Natural killer cell (primary cell): ENCODE measurements around the gene NTN4. TPM values are rescaled to one million over a fixed set of nuclear protein-coding genes. Genes with fewer than 3 reads are reported as not detected.

Experiments
- ATAC-seq, 3 donors: fragments of 150-1000 bp in 2 of 3; fragments of 200-7000 bp in 1 of 3; cut with Tn5 transposase; 1 replicate in 1 of 3; 2 replicates in 2 of 3; pipeline ENCODE4 v1.10.0; 2021; ENCODE audit warnings: mild to moderate bottlenecking in 2 of 3, moderate library complexity in 2 of 3
- DNase-seq, 2 donors: peaks; one replicate each; pipeline versions ENCODE4 v3.0.0 to v3.0.0-alpha.2; 2013 to 2021; ENCODE audit warnings: mixed read lengths in 1 of 2
- H3K27ac ChIP-seq: one replicate; pipeline ENCODE4 v1.5.1; 2013; ENCODE audit warnings: mild to moderate bottlenecking, low read length
- H3K27me3 ChIP-seq: one replicate; pipeline ENCODE4 v1.6.1; 2013; ENCODE audit warnings: low read length; ENCODE audit not compliant: control insufficient read depth, insufficient read depth
- H3K36me3 ChIP-seq: one replicate; pipeline ENCODE4 v1.6.1; 2013; ENCODE audit warnings: low read length; ENCODE audit not compliant: control insufficient read depth, insufficient read depth
- H3K4me1 ChIP-seq: one replicate; pipeline ENCODE4 v1.6.1; 2013; ENCODE audit warnings: low read length; ENCODE audit not compliant: control insufficient read depth, insufficient read depth
- H3K4me3 ChIP-seq: one replicate; pipeline ENCODE4 v1.5.1; 2013; ENCODE audit warnings: low read length
- H3K9me3 ChIP-seq: one replicate; pipeline ENCODE4 v1.6.1; 2013; ENCODE audit warnings: low read length; ENCODE audit not compliant: control insufficient read depth, insufficient read depth
- H3K27ac Mint-ChIP-seq, 2 donors: one replicate each; pipeline ENCODE4 v1.8.0; 2022; ENCODE audit warnings: mild to moderate bottlenecking in 2 of 2, mixed read lengths in 2 of 2, moderate library complexity in 1 of 2
- H3K27me3 Mint-ChIP-seq, 2 donors: one replicate each; pipeline ENCODE4 v1.8.0; 2022; ENCODE audit warnings: low read depth in 2 of 2, mixed read lengths in 2 of 2
- H3K36me3 Mint-ChIP-seq: one replicate; pipeline ENCODE4 v1.8.0; 2022; ENCODE audit warnings: mixed read lengths
- H3K4me1 Mint-ChIP-seq, 2 donors: one replicate each; pipeline ENCODE4 v1.8.0; 2022; ENCODE audit warnings: mixed read lengths in 2 of 2
- H3K4me3 Mint-ChIP-seq: one replicate; pipeline ENCODE4 v1.8.0; 2022; ENCODE audit warnings: mild to moderate bottlenecking, moderate library complexity, mixed read lengths
- H3K9me3 Mint-ChIP-seq, 2 donors: one replicate each; pipeline ENCODE4 v1.8.0; 2022; ENCODE audit warnings: mixed read lengths in 2 of 2
- WGBS: methylation state at CpG from one replicate; pipeline ENCODE4 v1.1.7; 2013; ENCODE audit warnings: missing lambda C conversion rate; ENCODE audit not compliant: insufficient coverage; 5-methylcytosine and 5-hydroxymethylcytosine counted together
- intact Hi-C: fragments of 100-400 bp; cut with micrococcal nuclease; formaldehyde crosslinking; loops from one replicate; pipeline ENCODE4 v1.14.2; 2022
- total RNA-seq, 4 donors: library from RNA; stranded (reverse); fragments of 120-200 nt in 1 of 4; gene quantifications; one replicate each; pipeline versions ENCODE4 v1.2.3 to v1.2.4, GENCODE V29; 2013 to 2022
- TF ChIP-seq, protein P1 (sequence below): fragments of 200-600 bp; IDR thresholded peaks from one replicate; pipeline ENCODE4 v1.8.0; 2022; ENCODE audit warnings: antibody characterized with exemption

NTN4 gene
- total RNA-seq, 3 donors from 2014 or later (not counting 1 experiment from before 2014, with no cell fraction given) = 0.18 TPM; not detected in 2

DNA sequence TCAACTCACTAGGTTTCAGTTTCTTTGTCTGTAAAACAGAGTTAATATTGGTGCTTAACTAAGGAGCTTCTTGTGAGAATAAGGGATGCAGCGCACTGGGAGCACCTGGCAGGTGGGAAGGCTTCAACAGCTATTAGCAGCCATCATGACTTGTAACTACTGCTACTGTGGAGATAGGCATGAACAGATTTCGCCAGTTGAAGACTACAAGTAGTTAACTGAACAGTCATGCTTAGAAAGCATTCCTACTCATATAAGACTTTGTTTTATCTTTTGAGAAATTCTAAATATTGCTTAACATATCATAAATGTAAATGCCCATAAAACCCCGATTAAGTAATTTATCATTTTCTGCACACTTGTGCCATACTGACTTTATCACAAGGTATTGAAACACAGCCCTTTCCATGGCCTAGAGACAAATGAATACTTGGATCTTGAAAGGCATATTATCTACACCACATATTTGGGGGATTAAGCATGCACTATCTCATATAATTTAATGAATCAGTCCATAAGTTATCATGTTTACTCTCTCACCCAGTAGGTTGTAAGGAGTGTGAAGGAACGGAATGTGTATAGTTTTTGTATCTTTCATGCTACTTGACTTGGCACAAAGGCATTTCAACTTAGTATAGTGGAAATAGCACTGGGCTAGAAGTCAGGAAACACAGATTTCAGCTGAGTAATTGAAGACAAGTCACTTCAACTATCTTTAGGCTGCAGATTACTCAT lies 16.1 kb downstream of the NTN4 start:
- Mint-ChIP-seq H3K36me3 (no peaks in the 10 kb centered on the region), H3K27me3 (peaks cover 19 to 24% of the 10 kb centered on the region in 2 donors), H3K9me3 (no peaks in the 10 kb centered on the region), H3K4me3 (no peak overlapping the region), H3K4me1 (no peaks in the 10 kb centered on the region), H3K27ac (no peak overlapping the region)
- TF ChIP-seq, protein P1, sequence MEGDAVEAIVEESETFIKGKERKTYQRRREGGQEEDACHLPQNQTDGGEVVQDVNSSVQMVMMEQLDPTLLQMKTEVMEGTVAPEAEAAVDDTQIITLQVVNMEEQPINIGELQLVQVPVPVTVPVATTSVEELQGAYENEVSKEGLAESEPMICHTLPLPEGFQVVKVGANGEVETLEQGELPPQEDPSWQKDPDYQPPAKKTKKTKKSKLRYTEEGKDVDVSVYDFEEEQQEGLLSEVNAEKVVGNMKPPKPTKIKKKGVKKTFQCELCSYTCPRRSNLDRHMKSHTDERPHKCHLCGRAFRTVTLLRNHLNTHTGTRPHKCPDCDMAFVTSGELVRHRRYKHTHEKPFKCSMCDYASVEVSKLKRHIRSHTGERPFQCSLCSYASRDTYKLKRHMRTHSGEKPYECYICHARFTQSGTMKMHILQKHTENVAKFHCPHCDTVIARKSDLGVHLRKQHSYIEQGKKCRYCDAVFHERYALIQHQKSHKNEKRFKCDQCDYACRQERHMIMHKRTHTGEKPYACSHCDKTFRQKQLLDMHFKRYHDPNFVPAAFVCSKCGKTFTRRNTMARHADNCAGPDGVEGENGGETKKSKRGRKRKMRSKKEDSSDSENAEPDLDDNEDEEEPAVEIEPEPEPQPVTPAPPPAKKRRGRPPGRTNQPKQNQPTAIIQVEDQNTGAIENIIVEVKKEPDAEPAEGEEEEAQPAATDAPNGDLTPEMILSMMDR = no peak
- H3K4me1 ChIP-seq = no peaks in the 10 kb centered on the region
- no peak for DNase-seq
- H3K27me3 ChIP-seq = no peaks in the 10 kb centered on the region
- no peak overlapping the region for H3K4me3 ChIP-seq
- ATAC-seq = no peak
- H3K36me3 ChIP-seq = no peaks in the 10 kb centered on the region
- H3K9me3 ChIP-seq = no peaks in the 10 kb centered on the region
- intact Hi-C loops = no loop called here
- H3K27ac ChIP-seq = no peak overlapping the region
- WGBS = 89% methylated on average over 2 of the region's 4 CpGs

DNA sequence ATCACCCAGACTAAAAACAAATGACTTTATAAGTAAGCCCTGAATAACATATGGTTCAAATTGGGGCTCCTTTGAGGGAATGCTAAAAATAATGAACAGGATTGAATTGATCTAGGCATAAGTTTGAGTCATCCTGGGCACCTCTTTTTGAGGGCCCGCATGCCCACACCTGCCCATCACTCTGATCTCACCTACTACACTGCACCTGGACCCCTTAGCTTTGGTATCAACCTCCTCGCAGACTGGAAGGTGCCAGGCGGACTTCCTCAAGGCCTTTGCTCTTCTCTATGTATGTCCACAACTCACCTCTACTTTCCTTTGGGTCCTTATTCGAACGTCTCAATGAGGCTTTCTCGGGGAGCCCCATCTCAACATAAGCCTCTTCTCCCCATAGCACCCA lies 17.2 kb downstream of the NTN4 start:
- no peaks in the 10 kb centered on the region for H3K36me3 Mint-ChIP-seq
- H3K4me3 ChIP-seq = no peak overlapping the region
- ATAC-seq (no peak), DNase-seq (no peak)
- H3K9me3 Mint-ChIP-seq = no peaks in the 10 kb centered on the region
- H3K4me1 ChIP-seq = no peaks in the 10 kb centered on the region
- H3K27me3 Mint-ChIP-seq = peaks cover 23 to 29% of the 10 kb centered on the region in 2 donors
- intact Hi-C loops = no loop called here
- H3K4me3 Mint-ChIP-seq = no peak overlapping the region
- no peak overlapping the region for H3K27ac ChIP-seq
- WGBS = 89% methylated on average over 6 of the region's 6 CpGs
- no peaks in the 10 kb centered on the region for H3K9me3 ChIP-seq
- H3K27me3 ChIP-seq = no peaks in the 10 kb centered on the region
- TF ChIP-seq, protein P1 = no peak
- no peaks in the 10 kb centered on the region for H3K36me3 ChIP-seq
- no peaks in the 10 kb centered on the region for H3K4me1 Mint-ChIP-seq
- no peak overlapping the region for H3K27ac Mint-ChIP-seq

DNA sequence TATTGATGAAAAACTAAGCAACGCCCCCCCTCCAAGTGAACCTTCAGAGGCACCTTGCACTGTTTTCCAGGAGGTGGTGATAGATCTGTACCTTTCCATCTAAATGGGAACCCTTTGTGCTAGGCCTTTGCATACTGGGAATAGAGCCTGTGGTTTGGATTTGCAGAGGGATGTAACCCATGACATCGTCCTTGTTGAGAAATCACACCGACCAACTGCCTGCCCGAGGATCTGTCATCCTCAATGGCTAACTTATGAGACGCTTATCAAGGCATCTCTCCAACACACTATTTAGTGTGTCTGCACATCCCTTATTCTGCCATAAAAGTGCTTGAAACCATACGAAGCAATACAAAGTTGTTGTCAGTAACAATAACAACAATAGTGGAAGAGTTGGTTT lies 22.9 kb downstream of the NTN4 start:
- TF ChIP-seq, protein P1 = no peak
- intact Hi-C loops = no loop called here
- Mint-ChIP-seq H3K9me3 (no peaks in the 10 kb centered on the region), H3K27ac (no peak overlapping the region), H3K4me3 (no peak overlapping the region), H3K27me3 (peaks cover 18 to 20% of the 10 kb centered on the region in 2 donors), H3K4me1 (no peaks in the 10 kb centered on the region), H3K36me3 (no peaks in the 10 kb centered on the region)
- Histone ChIP-seq H3K36me3 (no peaks in the 10 kb centered on the region), H3K9me3 (no peaks in the 10 kb centered on the region), H3K4me1 (no peaks in the 10 kb centered on the region), H3K4me3 (no peak overlapping the region), H3K27ac (no peak overlapping the region), H3K27me3 (no peaks in the 10 kb centered on the region)
- 92% methylated on average over 6 of the region's 6 CpGs for WGBS
- DNase-seq (no peak), ATAC-seq (no peak)
